22Rv1 (cell line): ENCODE results near the gene CUL7.

Experiments
- ZFX ChIP-seq: fragments of 450-650 bp; IDR thresholded peaks from 2 replicates; pipeline ENCODE4 v1.6.1; 2017; ENCODE audit warnings: antibody characterized with exemption, borderline replicate concordance
- TF ChIP-seq, protein P1 (sequence below): fragments of 450-650 bp; IDR thresholded peaks from 2 replicates; pipeline ENCODE4 v1.5.1; 2017; ENCODE audit warnings: mild to moderate bottlenecking

DNA sequence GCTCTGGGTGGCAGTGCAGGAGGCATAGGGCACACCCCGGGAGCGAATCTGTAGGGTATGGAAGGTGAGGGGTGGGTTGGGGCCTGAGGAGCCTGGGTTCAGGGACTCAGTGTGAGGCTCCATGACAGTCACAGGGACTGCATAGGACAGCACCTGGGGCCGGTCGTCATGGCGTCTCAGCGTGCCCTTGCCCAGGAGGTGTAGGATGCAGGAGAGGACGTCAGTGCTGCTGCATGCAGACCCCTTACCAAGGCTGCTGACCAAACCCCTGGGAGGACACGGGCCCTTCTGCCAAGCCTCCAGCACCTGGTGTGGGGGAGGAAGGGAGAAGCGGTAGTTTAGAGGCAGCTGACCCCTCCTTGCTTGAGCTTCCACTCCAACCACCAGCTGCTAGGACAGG lies 15.9 kb downstream of the CUL7 start:
- TF ChIP-seq, protein P1, sequence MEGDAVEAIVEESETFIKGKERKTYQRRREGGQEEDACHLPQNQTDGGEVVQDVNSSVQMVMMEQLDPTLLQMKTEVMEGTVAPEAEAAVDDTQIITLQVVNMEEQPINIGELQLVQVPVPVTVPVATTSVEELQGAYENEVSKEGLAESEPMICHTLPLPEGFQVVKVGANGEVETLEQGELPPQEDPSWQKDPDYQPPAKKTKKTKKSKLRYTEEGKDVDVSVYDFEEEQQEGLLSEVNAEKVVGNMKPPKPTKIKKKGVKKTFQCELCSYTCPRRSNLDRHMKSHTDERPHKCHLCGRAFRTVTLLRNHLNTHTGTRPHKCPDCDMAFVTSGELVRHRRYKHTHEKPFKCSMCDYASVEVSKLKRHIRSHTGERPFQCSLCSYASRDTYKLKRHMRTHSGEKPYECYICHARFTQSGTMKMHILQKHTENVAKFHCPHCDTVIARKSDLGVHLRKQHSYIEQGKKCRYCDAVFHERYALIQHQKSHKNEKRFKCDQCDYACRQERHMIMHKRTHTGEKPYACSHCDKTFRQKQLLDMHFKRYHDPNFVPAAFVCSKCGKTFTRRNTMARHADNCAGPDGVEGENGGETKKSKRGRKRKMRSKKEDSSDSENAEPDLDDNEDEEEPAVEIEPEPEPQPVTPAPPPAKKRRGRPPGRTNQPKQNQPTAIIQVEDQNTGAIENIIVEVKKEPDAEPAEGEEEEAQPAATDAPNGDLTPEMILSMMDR: no peak
- TF ChIP-seq ZFX: no peak
